Endodermal cell (in vitro differentiated cells): ENCODE data around the gene ARMC8. TPM values are rescaled to one million over a fixed set of nuclear protein-coding genes. Genes with fewer than 3 reads are reported as not detected.

Experiments used
- DNase-seq: peaks from one replicate; pipeline ENCODE4 v3.0.0-alpha.2; 2017
- H3K27ac ChIP-seq: 2 replicates; pipeline ENCODE4 v1.5.1; 2013; ENCODE audit warnings: mild to moderate bottlenecking, low read depth, low read length, moderate library complexity
- H3K27me3 ChIP-seq: 2 replicates; pipeline ENCODE4 v1.6.1; 2013; ENCODE audit warnings: mild to moderate bottlenecking, low read length, moderate library complexity; ENCODE audit not compliant: insufficient read depth, control insufficient read depth, poor library complexity, severe bottlenecking
- H3K36me3 ChIP-seq: 2 replicates; pipeline ENCODE4 v1.7.0; 2013; ENCODE audit warnings: mild to moderate bottlenecking, low read length, moderate library complexity; ENCODE audit not compliant: control insufficient read depth, insufficient read depth
- H3K4me1 ChIP-seq: one replicate; pipeline ENCODE4 v1.7.0; 2013; ENCODE audit warnings: low read length; ENCODE audit not compliant: control insufficient read depth, insufficient read depth
- H3K4me3 ChIP-seq: 2 replicates; pipeline ENCODE4 v1.5.1; 2013; ENCODE audit warnings: mild to moderate bottlenecking, low read length, moderate library complexity
- H3K9ac ChIP-seq: 2 replicates; pipeline ENCODE4 v1.6.1; 2013; ENCODE audit warnings: mild to moderate bottlenecking, low read length, moderate library complexity; ENCODE audit not compliant: poor library complexity, severe bottlenecking; ENCODE audit errors: extremely low read depth
- H3K9me3 ChIP-seq: 2 replicates; pipeline ENCODE4 v1.6.1; 2013; ENCODE audit warnings: mild to moderate bottlenecking, low read length, moderate library complexity; ENCODE audit not compliant: control insufficient read depth
- H3K27ac Mint-ChIP-seq: 2 replicates; pipeline ENCODE4 v1.8.0; 2020; ENCODE audit warnings: mixed read lengths
- H3K27me3 Mint-ChIP-seq: 2 replicates; pipeline ENCODE4 v1.8.0; 2021; ENCODE audit warnings: mild to moderate bottlenecking, mixed read lengths; ENCODE audit not compliant: insufficient read depth
- H3K36me3 Mint-ChIP-seq: 2 replicates; pipeline ENCODE4 v1.8.0; 2020; ENCODE audit warnings: low read depth, mixed read lengths
- H3K4me1 Mint-ChIP-seq: 2 replicates; pipeline ENCODE4 v1.8.0; 2020; ENCODE audit warnings: mixed read lengths
- H3K4me3 Mint-ChIP-seq: 2 replicates; pipeline ENCODE4 v1.8.0; 2020; ENCODE audit warnings: mild to moderate bottlenecking, moderate library complexity, mixed read lengths
- H3K9me3 Mint-ChIP-seq: 2 replicates; pipeline ENCODE4 v1.8.0; 2020; ENCODE audit warnings: mild to moderate bottlenecking, mixed read lengths
- WGBS, 2 experiments: methylation state at CpG; one replicate each; pipeline versions ENCODE4 v1.1.5 to v1.1.7; 2013; ENCODE audit warnings: missing lambda C conversion rate in 2 of 2, mixed read lengths in 1 of 2; ENCODE audit not compliant: insufficient coverage in 1 of 2, insufficient read length in 1 of 2; 5-methylcytosine and 5-hydroxymethylcytosine counted together
- total RNA-seq, 2 donors: library from RNA; stranded (reverse); fragmentation: NEBNext Ultra II Directional in 1 of 2; extraction: Animal tissue kit (Norgen Biotek cat#: 25700) in 1 of 2; gene quantifications; 2 replicates in 1 of 2; 3 replicates in 1 of 2; pipeline ENCODE4 v1.2.1, GENCODE V29; 2021
- TF ChIP-seq, protein P1 (sequence below): fragments of 200-600 bp; sonication (generic); conservative IDR thresholded peaks from 2 replicates; pipeline ENCODE4 v1.5.0; 2021; ENCODE audit warnings: antibody characterized with exemption, mild to moderate bottlenecking

Gene ARMC8
- total RNA-seq, 2 donors from 2014 or later, result 58.6 to 60.4 TPM

- DNase-seq, result no peak
- Mint-ChIP-seq H3K27me3 (peaks cover 24% of the 10 kb centered on the region), H3K4me3 (no peak overlapping the region), H3K36me3 (peaks cover 2% of the 10 kb centered on the region), H3K4me1 (no peaks in the 10 kb centered on the region), H3K9me3 (peaks cover 23% of the 10 kb centered on the region), H3K27ac (no peak overlapping the region)
- Histone ChIP-seq H3K27me3 (peaks cover 12% of the 10 kb centered on the region), H3K36me3 (no peaks in the 10 kb centered on the region), H3K9me3 (peaks cover 23% of the 10 kb centered on the region), H3K9ac (no peak overlapping the region), H3K4me1 (no peaks in the 10 kb centered on the region), H3K27ac (no peak overlapping the region), H3K4me3 (no peak overlapping the region)
- TF ChIP-seq, protein P1, sequence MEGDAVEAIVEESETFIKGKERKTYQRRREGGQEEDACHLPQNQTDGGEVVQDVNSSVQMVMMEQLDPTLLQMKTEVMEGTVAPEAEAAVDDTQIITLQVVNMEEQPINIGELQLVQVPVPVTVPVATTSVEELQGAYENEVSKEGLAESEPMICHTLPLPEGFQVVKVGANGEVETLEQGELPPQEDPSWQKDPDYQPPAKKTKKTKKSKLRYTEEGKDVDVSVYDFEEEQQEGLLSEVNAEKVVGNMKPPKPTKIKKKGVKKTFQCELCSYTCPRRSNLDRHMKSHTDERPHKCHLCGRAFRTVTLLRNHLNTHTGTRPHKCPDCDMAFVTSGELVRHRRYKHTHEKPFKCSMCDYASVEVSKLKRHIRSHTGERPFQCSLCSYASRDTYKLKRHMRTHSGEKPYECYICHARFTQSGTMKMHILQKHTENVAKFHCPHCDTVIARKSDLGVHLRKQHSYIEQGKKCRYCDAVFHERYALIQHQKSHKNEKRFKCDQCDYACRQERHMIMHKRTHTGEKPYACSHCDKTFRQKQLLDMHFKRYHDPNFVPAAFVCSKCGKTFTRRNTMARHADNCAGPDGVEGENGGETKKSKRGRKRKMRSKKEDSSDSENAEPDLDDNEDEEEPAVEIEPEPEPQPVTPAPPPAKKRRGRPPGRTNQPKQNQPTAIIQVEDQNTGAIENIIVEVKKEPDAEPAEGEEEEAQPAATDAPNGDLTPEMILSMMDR, result no peak
These were observed 121.7 kb downstream of the ARMC8 start for GRCh38 chr3:138308783-138309182.

DNA sequence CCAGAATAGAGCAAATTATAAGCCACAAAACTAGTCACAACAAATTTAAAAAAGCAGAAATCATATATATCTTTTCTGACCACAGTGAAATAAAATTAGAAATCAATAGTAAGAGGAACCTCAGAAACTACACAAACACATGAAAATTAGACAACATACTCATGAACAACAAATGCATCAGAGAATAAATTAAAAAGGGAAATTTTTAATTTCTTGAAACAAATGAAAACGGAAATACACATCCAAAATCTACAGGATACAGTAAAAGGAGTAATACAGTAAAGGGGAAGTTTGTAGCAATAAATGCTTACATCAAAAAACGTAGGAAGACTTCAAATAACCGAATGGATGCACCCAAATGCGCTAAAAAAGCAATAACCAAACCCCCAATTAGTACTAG is 123.4 kb downstream of the ARMC8 start:
- no peak for DNase-seq

DNA sequence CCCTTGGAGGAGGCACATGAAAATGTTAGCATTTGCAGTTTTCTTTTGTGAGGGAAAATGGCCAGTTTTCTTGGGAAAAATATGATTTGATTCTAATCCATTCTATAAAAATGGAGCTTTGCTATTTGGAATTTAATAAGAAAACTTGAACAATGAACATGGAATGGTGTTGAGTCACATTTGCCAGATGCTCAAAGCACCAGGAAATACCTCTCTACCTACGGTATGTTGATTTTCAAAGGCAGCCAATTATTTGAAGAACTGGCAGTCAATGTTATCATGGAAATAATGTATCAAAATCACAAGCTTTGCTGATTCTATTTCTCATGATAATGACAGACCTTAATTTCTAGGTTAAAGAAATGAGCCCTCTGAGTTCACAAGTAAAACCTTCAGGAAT is 127.7 kb downstream of the ARMC8 start:
- Histone ChIP-seq H3K9me3 (peaks cover 7% of the 10 kb centered on the region), H3K4me3 (no peak overlapping the region), H3K9ac (no peak overlapping the region), H3K27ac (no peak overlapping the region), H3K36me3 (no peaks in the 10 kb centered on the region), H3K4me1 (no peaks in the 10 kb centered on the region), H3K27me3 (peaks cover 12% of the 10 kb centered on the region)
- 95 to 100% methylated on average over 1 of the region's 1 CpG for WGBS, 2 experiments
- peaks cover 4% of the 10 kb centered on the region for H3K9me3 Mint-ChIP-seq
- no peak overlapping the region for H3K4me3 Mint-ChIP-seq
- no peak for DNase-seq
- H3K4me1 Mint-ChIP-seq, result no peaks in the 10 kb centered on the region
- H3K27me3 Mint-ChIP-seq, result peaks cover 29% of the 10 kb centered on the region
- TF ChIP-seq, protein P1, result no peak
- H3K36me3 Mint-ChIP-seq, result no peaks in the 10 kb centered on the region
- H3K27ac Mint-ChIP-seq, result no peak overlapping the region

More for the DNA sequence above, 123.4 kb downstream of the ARMC8 start:
- H3K9me3 ChIP-seq, result peaks cover 23% of the 10 kb centered on the region
- Mint-ChIP-seq H3K4me1 (no peaks in the 10 kb centered on the region), H3K27ac (no peak overlapping the region), H3K9me3 (peaks cover 23% of the 10 kb centered on the region), H3K36me3 (peaks cover 2% of the 10 kb centered on the region), H3K4me3 (no peak overlapping the region), H3K27me3 (peaks cover 27% of the 10 kb centered on the region)
- H3K9ac ChIP-seq, result no peak overlapping the region
- no peaks in the 10 kb centered on the region for H3K4me1 ChIP-seq
- H3K36me3 ChIP-seq, result no peaks in the 10 kb centered on the region
- WGBS, 2 experiments, result 63% methylated on average over 3 of the region's 4 CpGs; no CpG with 5 or more reads in 1 of the 2 experiments
- peaks cover 12% of the 10 kb centered on the region for H3K27me3 ChIP-seq
- TF ChIP-seq, protein P1, result no peak
- no peak overlapping the region for H3K27ac ChIP-seq
- no peak overlapping the region for H3K4me3 ChIP-seq
